K562 (cell line): Measurements from ENCODE around the gene BLCAP. TPM values are rescaled to one million over a fixed set of nuclear protein-coding genes. Genes with fewer than 3 reads are reported as not detected.
"Not testable (repeated sequence)": the region's sequence is repeated elsewhere in the genome, so short reads cannot be mapped to it uniquely, and the experiment has no call there.

Source experiments
- ATAC-seq: fragments of 200-7000 bp; cut with Tn5 transposase; 3 replicates; pipeline ENCODE4 v1.9.1; 2020; ENCODE audit warnings: moderate library complexity
- BruUV-seq: library from RNA; stranded (reverse); fragments of 400-500 nt; replicated peaks from 2 replicates; lab custom pipeline; 2021; lab: Mats Ljungman, UMichigan
- CTCF ChIA-PET: fragments of 300-600 bp; formaldehyde crosslinking; extraction: SDS; loops from one replicate; lab custom pipeline; 2021; ENCODE audit warnings: low intra/inter-chr PET ratio; lab: Yijun Ruan, JAX
- POLR2A ChIA-PET: fragments of 300-600, 350-650 bp; sonication (Branson Sonifier 250); formaldehyde crosslinking; extraction: SDS; loops from one replicate; lab custom pipeline; 2021; ENCODE audit warnings: antibody characterized with exemption, inconsistent platforms; lab: Yijun Ruan, JAX
- DNase-seq, 4 experiments: peaks; one replicate each; pipeline versions ENCODE4 v3.0.0 to v3.0.0-alpha.2; 2011 to 2018; ENCODE audit warnings: low spot score in 3 of 4, mixed read lengths in 3 of 4; ENCODE audit errors: extremely low read depth in 1 of 4
- FAIRE-seq: peaks from 2 replicates; lab custom pipeline; 2011; peaks lifted over from hg19 to GRCh38; lab: Jason Lieb, UNC
- H2AFZ ChIP-seq: 2 replicates; pipeline ENCODE4 v1.6.0; 2011; ENCODE audit warnings: low read depth, low read length, control low read depth, inconsistent platforms
- H3K27ac ChIP-seq: fragments of 200-600 bp; 3 replicates; pipeline ENCODE4 v1.8.0; 2011; ENCODE audit warnings: low read depth, mild to moderate bottlenecking, control low read depth, inconsistent platforms, low read length, moderate library complexity, mixed read lengths; ENCODE audit errors: extremely low read depth
- H3K27me3 ChIP-seq, 2 experiments: fragments of 300-600 bp in 1 of 2; 2 replicates in 1 of 2; 3 replicates in 1 of 2; pipeline versions ENCODE4 v1.6.0 to v1.8.0; 2011; ENCODE audit warnings: inconsistent platforms in 2 of 2, low read length in 2 of 2, mild to moderate bottlenecking in 1 of 2, mixed read lengths in 1 of 2, moderate library complexity in 1 of 2; ENCODE audit not compliant: control insufficient read depth in 2 of 2, insufficient read depth in 2 of 2
- H3K36me3 ChIP-seq: fragments of 300-600 bp; 3 replicates; pipeline ENCODE4 v1.8.0; 2011; ENCODE audit warnings: mild to moderate bottlenecking, low read length, inconsistent platforms; ENCODE audit not compliant: control insufficient read depth, insufficient read depth
- H3K4me1 ChIP-seq, 2 experiments: fragments of 200-600 bp in 1 of 2; replicated peaks in 1 of 2; 2 replicates in 1 of 2; 3 replicates in 1 of 2; pipeline versions ENCODE4 v1.5.1 to v1.8.0; 2011; ENCODE audit warnings: inconsistent platforms in 2 of 2, low read length in 2 of 2, mild to moderate bottlenecking in 1 of 2, mixed read lengths in 1 of 2, moderate library complexity in 1 of 2; ENCODE audit not compliant: control insufficient read depth in 2 of 2, insufficient read depth in 2 of 2
- H3K4me2 ChIP-seq: 2 replicates; pipeline ENCODE4 v1.6.1; 2011; ENCODE audit warnings: low read length, control low read depth, inconsistent platforms, mixed read lengths; ENCODE audit not compliant: insufficient read depth
- H3K4me3 ChIP-seq: fragments of 200-600 bp; sonication (generic), shearing (Covaris generic); 2 replicates; pipeline ENCODE4 v1.5.1; 2016; ENCODE audit warnings: control low read depth, inconsistent platforms
- H3K79me2 ChIP-seq: fragments of 200-600 bp; 3 replicates; pipeline ENCODE4 v1.8.0; 2011; ENCODE audit warnings: low read length, inconsistent platforms; ENCODE audit not compliant: control insufficient read depth, insufficient read depth
- H3K9ac ChIP-seq, 2 experiments: 2 replicates each; pipeline versions ENCODE4 v1.6.0 to v1.6.1; 2011; ENCODE audit warnings: low read depth in 2 of 2, low read length in 2 of 2, control low read depth in 1 of 2, inconsistent platforms in 1 of 2, mild to moderate bottlenecking in 1 of 2, mixed read lengths in 1 of 2; ENCODE audit not compliant: insufficient read depth in 1 of 2
- H3K9me1 ChIP-seq: one replicate; pipeline ENCODE4 v1.6.0; 2011; ENCODE audit warnings: inconsistent platforms, mild to moderate bottlenecking, low read length, moderate library complexity; ENCODE audit not compliant: control insufficient read depth, insufficient read depth
- H3K9me3 ChIP-seq: replicated peaks from 2 replicates; pipeline ENCODE4 v1.5.1; 2011; ENCODE audit warnings: low read depth, low read length, inconsistent platforms; ENCODE audit not compliant: control insufficient read depth, insufficient read depth
- H4K20me1 ChIP-seq: replicated peaks from 2 replicates; pipeline ENCODE4 v1.6.1; 2011; ENCODE audit warnings: low read length, inconsistent platforms, mixed read lengths; ENCODE audit not compliant: control insufficient read depth, insufficient read depth
- EP300 ChIP-seq: IDR thresholded peaks from 2 replicates; pipeline ENCODE4 v1.6.1; 2012; ENCODE audit warnings: low read length, improper control_type of control experiment
- RFX1 ChIP-seq: fragments of 450-650 bp; IDR thresholded peaks from 2 replicates; pipeline ENCODE4 v1.6.1; 2016; ENCODE audit warnings: mild to moderate bottlenecking, moderate library complexity
- WGBS: fragments of 100-300 bp; shearing (Covaris generic); methylation state at CpG from one replicate; pipeline ENCODE4 v1.1.6; 2016; ENCODE audit warnings: low coverage, mixed read lengths; ENCODE audit not compliant: insufficient coverage; ENCODE audit errors: missing lambda C conversion rate; 5-methylcytosine and 5-hydroxymethylcytosine counted together
- in situ Hi-C: fragments of 300-500 bp; cut with MboI; formaldehyde crosslinking; loops from 4 replicates; pipeline ENCODE4 v1.15.0; 2018; ENCODE audit warnings: inconsistent platforms, mixed read lengths
- intact Hi-C: fragments of 100-400 bp; cut with micrococcal nuclease; formaldehyde crosslinking; loops from 2 replicates; pipeline ENCODE4 v1.14.2; 2022
- polyA plus RNA-seq, 8 experiments: library from polyadenylated mRNA; depleted of rRNA in 4 of 8; stranded (reverse) in 5 of 8; unstranded in 3 of 8; fragments of >200 nt; fragmentation: Nextera tagmentation in 2 of 8; fragmentation: Illumina TruSeq in 1 of 8; extraction: Ambion mirVana in 2 of 8; extraction: Trizol in 1 of 8; gene quantifications; 2 replicates each; pipeline versions ENCODE4 v1.2.1 to v1.2.3, GENCODE V29; 2011 to 2014; ENCODE audit warnings: inconsistent platforms in 1 of 8, missing spikeins in 1 of 8
- total RNA-seq, 7 experiments: library from RNA; depleted of rRNA in 6 of 7; stranded (reverse); fragments of >200 nt in 6 of 7; fragmentation: Illumina TruSeq in 2 of 7; extraction: Trizol in 2 of 7; gene quantifications; 2 replicates each; pipeline versions ENCODE4 v1.2.1 to v1.2.3, GENCODE V29; 2011 to 2021; ENCODE audit warnings: low replicate concordance in 1 of 7

BLCAP gene
- total and polyA plus RNA-seq, 9 of the 15 experiments (the other 6 are each of a cell fraction or from before 2014, with no cell fraction given), result 16.9 to 41.5 (median 27.6) TPM

- Histone ChIP-seq H2AFZ (no peak overlapping the region), H4K20me1 (no peaks in the 10 kb centered on the region), H3K4me2 (no peak overlapping the region), H3K9me3 (no peaks in the 10 kb centered on the region), H3K9ac (no peak overlapping the region), H3K4me3 (no peak overlapping the region), H3K9me1 (no peaks in the 10 kb centered on the region), H3K27me3 (peaks cover 3 to 31% of the 10 kb centered on the region in 2 experiments; a peak in 4 of 5 replicates)
- ChIA-PET CTCF (no interaction called here), POLR2A (interaction anchor here (0.9 to 1.4 kb wide), 3 partner anchors 11 to 16 kb away, joined by 4 read pairs; no protein-coding TSS in a partner anchor)
- intact Hi-C loops (no loop called here), in situ Hi-C loops (no loop called here)
- DNase-seq, result no peak
- no peak for ATAC-seq
- TF ChIP-seq EP300, result no peak
- peak; percentile 88 for TF ChIP-seq RFX1
- TF ChIP-seq, all 486 proteins: peak for 1
- H3K36me3 ChIP-seq, result no peaks in the 10 kb centered on the region
- H3K27ac ChIP-seq, result no peak overlapping the region
- BruUV-seq, result no TSS peak
- FAIRE-seq, result no peak
- WGBS, result 0% methylated on average over 7 of the region's 7 CpGs
- H3K79me2 ChIP-seq, result no peaks in the 10 kb centered on the region
- no peaks in the 10 kb centered on the region for H3K4me1 ChIP-seq
Observed at GRCh38 chr20:37490663-37491350, 36.9 kb downstream of the BLCAP start.

DNA sequence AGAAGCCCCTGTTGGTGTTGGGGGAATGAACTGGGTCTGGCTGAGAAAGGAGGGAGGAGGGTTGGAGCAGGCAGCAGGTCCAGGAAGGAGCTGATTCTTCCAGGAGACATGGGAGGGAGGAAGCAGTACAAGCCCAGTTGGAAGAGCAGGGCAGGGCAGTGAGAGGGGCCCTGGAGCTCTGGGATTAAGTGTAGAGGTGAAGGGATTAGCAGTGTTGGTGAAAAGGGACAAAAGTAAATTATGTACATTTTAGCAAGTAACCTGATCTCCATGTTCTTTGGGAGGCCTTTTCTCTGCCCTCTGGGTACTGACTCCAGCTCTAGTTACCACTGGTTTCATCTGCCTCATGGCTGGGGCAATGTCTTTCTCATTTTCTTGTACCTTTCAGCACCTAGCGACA lies 41.5 kb downstream of the BLCAP start:
- 0% methylated on average over 1 of the region's 1 CpG for WGBS
- intact Hi-C loops, result not testable (repeated sequence)

More for the DNA sequence above, 41.5 kb downstream of the BLCAP start:
- H3K4me1 ChIP-seq, H3K4me2 ChIP-seq, H3K27ac ChIP-seq, CTCF ChIA-PET, H3K79me2 ChIP-seq, H3K9me1 ChIP-seq, in situ Hi-C loops, H4K20me1 ChIP-seq, BruUV-seq, H3K36me3 ChIP-seq, H3K9me3 ChIP-seq, H3K9ac ChIP-seq, H3K4me3 ChIP-seq, DNase-seq, H2AFZ ChIP-seq, ATAC-seq: not testable (repeated sequence)
- POLR2A ChIA-PET, result interaction anchor here (0.6 kb wide), 1 partner anchor 58 kb away, joined by 4 read pairs; no protein-coding TSS in a partner anchor
- peak; percentile 75 for FAIRE-seq
- peaks cover 12 to 41% of the 10 kb centered on the region in 2 experiments; a peak in 4 of 5 replicates for H3K27me3 ChIP-seq
